ENCODE measurements around the gene SIRT6. TPM values are rescaled to one million over a fixed set of nuclear protein-coding genes. Genes with fewer than 3 reads are reported as not detected.

Gene SIRT6
- total RNA-seq, 6 experiments from 2014 or later, result 7.9 to 21.6 (median 10.0) TPM

DNA sequence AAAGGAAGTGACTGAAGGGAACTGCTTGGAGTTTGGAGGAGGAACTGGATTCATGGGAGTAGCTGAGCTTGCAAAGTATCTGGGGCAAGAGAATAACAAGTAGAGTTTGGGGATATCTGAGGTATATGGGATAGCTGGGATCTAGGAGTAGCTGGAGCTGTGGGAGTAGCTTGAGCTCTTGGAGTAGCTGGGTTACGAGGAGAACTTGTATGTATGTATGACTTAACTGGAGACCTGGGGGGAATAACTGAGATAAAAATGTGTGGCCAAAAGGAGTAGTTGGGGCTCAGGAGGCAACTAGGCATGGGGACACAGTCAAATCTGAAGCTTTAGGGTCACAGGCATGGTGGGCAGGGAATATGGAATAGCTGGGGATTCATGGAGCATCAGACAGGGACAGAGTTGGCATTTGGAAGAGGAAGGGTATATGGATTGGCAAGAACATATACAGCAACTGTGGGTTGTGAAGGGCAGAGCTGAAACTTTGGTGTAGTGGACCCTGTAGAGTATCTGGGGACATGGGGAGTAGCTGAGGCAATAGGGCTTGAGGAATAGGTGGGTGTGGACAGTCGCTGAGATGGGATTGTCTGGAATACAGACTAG lies 18.7 kb upstream of the SIRT6 start:
- Histone ChIP-seq H3K27ac (no peak overlapping the region), H3K4me3 (no peak overlapping the region), H3K9me3 (no peaks in the 10 kb centered on the region), H3K27me3 (no peaks in the 10 kb centered on the region), H3K4me1 (peaks cover 0 to 4% (median 0%) of the 10 kb centered on the region in 4 donors), H3K36me3 (no peaks in the 10 kb centered on the region)
- TF ChIP-seq, protein P1, sequence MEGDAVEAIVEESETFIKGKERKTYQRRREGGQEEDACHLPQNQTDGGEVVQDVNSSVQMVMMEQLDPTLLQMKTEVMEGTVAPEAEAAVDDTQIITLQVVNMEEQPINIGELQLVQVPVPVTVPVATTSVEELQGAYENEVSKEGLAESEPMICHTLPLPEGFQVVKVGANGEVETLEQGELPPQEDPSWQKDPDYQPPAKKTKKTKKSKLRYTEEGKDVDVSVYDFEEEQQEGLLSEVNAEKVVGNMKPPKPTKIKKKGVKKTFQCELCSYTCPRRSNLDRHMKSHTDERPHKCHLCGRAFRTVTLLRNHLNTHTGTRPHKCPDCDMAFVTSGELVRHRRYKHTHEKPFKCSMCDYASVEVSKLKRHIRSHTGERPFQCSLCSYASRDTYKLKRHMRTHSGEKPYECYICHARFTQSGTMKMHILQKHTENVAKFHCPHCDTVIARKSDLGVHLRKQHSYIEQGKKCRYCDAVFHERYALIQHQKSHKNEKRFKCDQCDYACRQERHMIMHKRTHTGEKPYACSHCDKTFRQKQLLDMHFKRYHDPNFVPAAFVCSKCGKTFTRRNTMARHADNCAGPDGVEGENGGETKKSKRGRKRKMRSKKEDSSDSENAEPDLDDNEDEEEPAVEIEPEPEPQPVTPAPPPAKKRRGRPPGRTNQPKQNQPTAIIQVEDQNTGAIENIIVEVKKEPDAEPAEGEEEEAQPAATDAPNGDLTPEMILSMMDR (IDR thresholded peaks at IDR 0.05), result no peak
- no peak for TF ChIP-seq POLR2A (IDR thresholded peaks at IDR 0.05)
- no peak for ATAC-seq
- DNase-seq, result no peak
- intact Hi-C loops (cut with DNase I), result loop anchor here in 1 of 2 donors (10.0 kb wide), 1 partner anchor 196 kb away; the partner anchor contains the start of gene PIAS4
- 53% methylated on average over 2 of the region's 2 CpGs for WGBS (ENCODE audit: insufficient coverage, low coverage, low lambda C conversion rate, missing lambda C conversion rate)

DNA sequence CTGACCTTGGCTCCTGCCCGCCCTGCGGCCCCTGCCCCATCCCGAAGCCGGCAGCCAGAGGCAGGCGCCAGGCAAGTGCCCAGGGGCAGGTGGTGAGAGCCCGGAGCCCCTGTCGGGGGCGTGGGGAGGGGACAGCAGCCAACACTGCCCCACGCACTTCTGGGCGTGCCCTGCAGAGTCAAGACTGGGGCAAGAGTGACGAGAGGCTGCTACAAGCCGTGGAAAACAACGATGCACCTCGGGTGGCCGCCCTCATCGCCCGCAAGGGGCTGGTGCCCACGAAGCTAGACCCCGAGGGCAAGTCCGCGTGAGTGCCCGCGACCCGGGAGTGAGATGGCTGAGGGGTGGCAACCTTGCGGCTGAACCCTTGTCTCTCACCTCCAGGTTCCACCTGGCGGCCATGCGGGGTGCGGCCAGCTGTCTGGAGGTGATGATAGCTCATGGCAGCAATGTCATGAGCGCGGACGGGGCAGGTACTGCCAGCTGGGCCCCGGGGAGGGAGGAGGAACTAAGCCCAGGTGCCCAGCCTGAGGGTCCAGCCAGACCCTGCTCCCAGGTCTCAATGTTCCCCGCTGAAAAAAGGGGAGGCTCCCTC lies 17.4 kb upstream of the SIRT6 start:
- Histone ChIP-seq H3K27ac (no peak overlapping the region), H3K36me3 (no peaks in the 10 kb centered on the region), H3K4me3 (no peak overlapping the region), H3K27me3 (no peaks in the 10 kb centered on the region), H3K4me1 (peaks cover 0 to 1% (median 0%) of the 10 kb centered on the region in 4 donors), H3K9me3 (no peaks in the 10 kb centered on the region)
- DNase-seq, result no peak
- ATAC-seq, result peak in 1 of 4 donors; percentile 15
- intact Hi-C loops (cut with DNase I), result loop anchor here in 1 of 2 donors (10.0 kb wide), 1 partner anchor 195 kb away; the partner anchor contains the start of gene PIAS4
- 64% methylated on average over 3 of the region's 33 CpGs for WGBS (ENCODE audit: insufficient coverage, low coverage, low lambda C conversion rate, missing lambda C conversion rate)
- no peak for TF ChIP-seq POLR2A (IDR thresholded peaks at IDR 0.05)
- TF ChIP-seq, protein P1 (IDR thresholded peaks at IDR 0.05), result no peak

DNA sequence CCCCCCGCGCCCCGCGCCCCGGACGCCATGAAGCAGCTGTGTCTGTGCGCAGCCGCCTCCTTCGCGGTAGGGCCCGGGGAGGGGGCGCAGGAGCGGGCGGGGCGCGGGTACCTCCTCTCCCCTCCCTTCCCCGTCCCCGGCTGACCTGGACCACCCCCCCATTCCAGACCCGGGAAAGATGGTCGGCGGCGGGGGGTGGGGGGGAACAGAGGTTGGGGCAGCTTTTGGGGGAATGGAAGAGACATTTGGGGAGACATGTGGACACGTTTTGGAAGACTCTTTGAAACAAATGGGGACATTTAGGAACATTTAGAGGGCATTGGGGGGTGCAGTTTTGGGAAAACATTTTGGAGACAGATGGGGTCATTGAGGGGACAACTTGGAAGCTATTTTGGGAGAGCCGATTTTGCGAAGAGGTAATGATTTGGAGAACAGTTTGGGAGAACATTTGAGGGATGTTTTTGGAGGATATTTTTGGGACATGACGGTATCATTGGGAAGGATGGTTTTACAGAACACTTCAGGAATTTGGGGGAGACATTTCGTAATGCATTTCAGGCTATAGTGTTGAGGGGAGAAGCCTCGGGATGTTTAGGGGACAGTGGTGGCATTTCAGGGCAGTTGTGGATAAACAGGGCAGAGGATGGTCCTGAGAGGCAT lies 16.2 kb upstream of the SIRT6 start:
- H3K27me3 ChIP-seq, result no peaks in the 10 kb centered on the region
- no peak overlapping the region for H3K27ac ChIP-seq
- DNase-seq (no peak), ATAC-seq (no peak)
- no peaks in the 10 kb centered on the region for H3K36me3 ChIP-seq
- no peaks in the 10 kb centered on the region for H3K9me3 ChIP-seq
- WGBS (ENCODE audit: insufficient coverage, low coverage, low lambda C conversion rate, missing lambda C conversion rate), result 21% methylated on average over 13 of the region's 28 CpGs
- H3K4me3 ChIP-seq, result no peak overlapping the region
- intact Hi-C loops (cut with DNase I), result no loop called here
- no peaks in the 10 kb centered on the region for H3K4me1 ChIP-seq
- TF ChIP-seq, protein P1 (IDR thresholded peaks at IDR 0.05), result no peak
- no peak for TF ChIP-seq POLR2A (IDR thresholded peaks at IDR 0.05)

DNA sequence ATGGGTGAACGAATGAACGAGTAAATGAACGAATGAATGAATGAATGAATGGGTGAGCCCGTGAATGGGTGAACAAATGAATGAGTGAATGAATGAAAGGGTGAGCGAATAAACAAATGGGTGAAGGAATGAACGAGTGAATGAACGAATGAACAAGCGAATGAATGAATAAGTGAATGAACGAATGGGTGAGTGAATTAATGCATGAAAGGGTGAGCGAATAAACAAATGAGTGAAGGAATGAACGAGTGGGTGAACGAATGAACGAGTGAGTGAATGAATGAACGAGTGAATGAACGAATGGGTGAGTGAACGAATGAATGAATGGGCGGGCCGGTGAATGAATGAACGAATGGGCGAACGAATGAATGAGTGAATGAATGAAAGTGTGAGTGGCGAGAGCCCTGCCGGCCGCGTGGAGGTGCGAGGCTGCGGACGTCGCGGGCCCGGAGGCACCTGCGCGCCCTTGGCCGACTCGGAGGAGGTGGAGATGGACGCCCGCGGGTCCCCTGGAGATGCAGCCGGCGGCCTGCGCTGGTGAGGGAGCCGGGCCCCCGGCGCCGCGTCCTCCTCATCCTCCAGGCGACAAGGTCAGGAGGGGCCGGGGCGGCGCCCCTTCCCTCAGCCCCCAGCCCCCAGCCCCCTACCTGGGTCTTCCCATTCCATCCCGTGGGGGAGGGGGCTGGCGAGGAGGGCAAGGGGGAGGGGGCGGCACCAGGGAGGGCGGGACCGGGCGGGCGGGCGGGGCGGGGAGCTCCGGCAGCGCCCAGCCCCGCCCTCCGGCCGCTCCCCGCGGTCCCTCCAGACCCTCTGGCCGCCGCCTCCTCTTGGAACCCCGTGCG lies 15.5 kb upstream of the SIRT6 start:
- no peak overlapping the region for H3K4me3 ChIP-seq
- TF ChIP-seq, protein P1 (IDR thresholded peaks at IDR 0.05), result no peak
- TF ChIP-seq POLR2A (IDR thresholded peaks at IDR 0.05), result no peak
- H3K4me1 ChIP-seq, result no peaks in the 10 kb centered on the region
- DNase-seq (no peak), ATAC-seq (peak in 1 of 4 donors; percentile 14)
- H3K27ac ChIP-seq, result no peak overlapping the region
- 36% methylated on average over 23 of the region's 70 CpGs for WGBS (ENCODE audit: insufficient coverage, low coverage, low lambda C conversion rate, missing lambda C conversion rate)
- no peaks in the 10 kb centered on the region for H3K27me3 ChIP-seq
- no peaks in the 10 kb centered on the region for H3K9me3 ChIP-seq
- H3K36me3 ChIP-seq, result no peaks in the 10 kb centered on the region
- intact Hi-C loops (cut with DNase I), result no loop called here
